Measurements from ENCODE around the gene SERPINA12. TPM values are rescaled to one million over a fixed set of nuclear protein-coding genes. Genes with fewer than 3 reads are reported as not detected.

Gene SERPINA12
- total and polyA plus RNA-seq, 9 donors = not detected

- intact Hi-C loops (cut with DNase I) = loop anchor here in 1 of 4 donors (5.0 kb wide), 1 partner anchor 79 kb away; no protein-coding TSS in a partner anchor
- Histone ChIP-seq H3K4me3 (no peak overlapping the region), H3K9me3 (no peaks in the 10 kb centered on the region), H3K27ac (no peak overlapping the region), H3K27me3 (no peaks in the 10 kb centered on the region), H3K4me1 (ENCODE audit: insufficient read depth) (no peaks in the 10 kb centered on the region), H3K36me3 (no peaks in the 10 kb centered on the region)
- 93 to 96% (median 94%) methylated on average over 2 of the region's 2 CpGs for WGBS, 3 donors
- DNase-seq = no peak
- TF ChIP-seq CTCF (IDR thresholded peaks at IDR 0.05) (no peak), EP300 (IDR thresholded peaks at IDR 0.05) (no peak), POLR2A (IDR thresholded peaks at IDR 0.05) (no peak)
Observed at GRCh38 chr14:94471045-94471444, 38.2 kb downstream of the SERPINA12 start.

GRCh38 chr14:94470311-94470710 is 39.0 kb downstream of the SERPINA12 start:
- Histone ChIP-seq H3K4me1 (ENCODE audit: insufficient read depth) (no peaks in the 10 kb centered on the region), H3K9me3 (no peaks in the 10 kb centered on the region), H3K36me3 (no peaks in the 10 kb centered on the region), H3K27ac (no peak overlapping the region), H3K4me3 (no peak overlapping the region), H3K27me3 (no peaks in the 10 kb centered on the region)
- WGBS, 3 donors = 19 to 41% (median 41%) methylated on average over 2 of the region's 2 CpGs
- no peak for DNase-seq
- intact Hi-C loops (cut with DNase I) = loop anchor here in 1 of 4 donors (5.0 kb wide), 1 partner anchor 78 kb away; no protein-coding TSS in a partner anchor
- TF ChIP-seq EP300 (IDR thresholded peaks at IDR 0.05) (no peak), CTCF (IDR thresholded peaks at IDR 0.05) (no peak), POLR2A (IDR thresholded peaks at IDR 0.05) (no peak)

- no peak for TF ChIP-seq EP300 (IDR thresholded peaks at IDR 0.05)
- no peak for TF ChIP-seq CTCF (IDR thresholded peaks at IDR 0.05)
- no peak for TF ChIP-seq POLR2A (IDR thresholded peaks at IDR 0.05)
- DNase-seq = no peak
- H3K9me3 ChIP-seq = no peaks in the 10 kb centered on the region
- WGBS, 3 donors = 71 to 78% (median 72%) methylated on average over 3 of the region's 3 CpGs
- H3K4me3 ChIP-seq = no peak overlapping the region
- no peak overlapping the region for H3K27ac ChIP-seq
- intact Hi-C loops (cut with DNase I) = no loop called here
- no peaks in the 10 kb centered on the region for H3K27me3 ChIP-seq
- no peaks in the 10 kb centered on the region for H3K36me3 ChIP-seq
- H3K4me1 ChIP-seq (ENCODE audit: insufficient read depth) = no peaks in the 10 kb centered on the region
Observed at GRCh38 chr14:94469261-94469660, 40.0 kb downstream of the SERPINA12 start.

DNA sequence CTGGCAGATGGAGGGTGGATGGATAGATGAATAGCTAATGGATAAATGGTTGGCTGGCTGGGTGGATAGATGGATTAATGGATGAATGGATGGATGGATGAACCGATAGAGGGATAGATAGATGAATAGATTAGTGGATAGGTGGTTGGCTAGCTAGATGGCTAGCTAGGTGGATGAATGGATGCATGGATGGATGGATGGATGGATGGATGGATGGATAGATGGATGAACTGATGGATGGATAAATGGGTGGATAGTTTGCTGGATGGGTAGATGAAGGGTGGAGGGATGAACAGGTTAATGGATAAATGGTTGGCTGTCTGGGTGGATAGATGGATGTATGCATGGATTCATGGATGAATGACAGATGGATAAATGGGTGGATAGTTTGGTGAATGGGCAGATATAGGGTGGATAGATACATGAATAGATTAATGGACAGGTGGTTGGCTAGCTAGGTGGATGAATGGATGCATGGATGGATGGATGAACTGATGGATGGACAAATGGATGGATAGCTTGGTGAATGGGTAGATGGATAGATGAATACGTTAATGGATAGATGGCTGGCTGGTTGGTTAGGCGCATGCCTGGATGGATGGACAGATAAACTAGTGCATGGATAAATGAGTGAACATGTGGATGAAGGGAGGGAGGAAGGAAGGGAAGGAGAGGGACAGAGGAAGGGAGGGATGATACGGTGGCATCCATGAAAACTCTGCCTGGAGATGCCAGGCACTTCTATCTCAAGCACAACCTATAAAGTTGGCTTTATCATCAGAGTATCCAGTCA is 41.3 kb downstream of the SERPINA12 start:
- no peak for DNase-seq
- H3K27ac ChIP-seq = no peak overlapping the region
- H3K36me3 ChIP-seq = no peaks in the 10 kb centered on the region
- intact Hi-C loops (cut with DNase I) = no loop called here
- no peaks in the 10 kb centered on the region for H3K9me3 ChIP-seq
- no peaks in the 10 kb centered on the region for H3K27me3 ChIP-seq
- 87 to 90% (median 87%) methylated on average over 4 of the region's 4 CpGs for WGBS, 3 donors
- no peaks in the 10 kb centered on the region for H3K4me1 ChIP-seq (ENCODE audit: insufficient read depth)
- no peak overlapping the region for H3K4me3 ChIP-seq
- TF ChIP-seq CTCF (IDR thresholded peaks at IDR 0.05) = no peak
- no peak for TF ChIP-seq EP300 (IDR thresholded peaks at IDR 0.05)
- no peak for TF ChIP-seq POLR2A (IDR thresholded peaks at IDR 0.05)

Data from ovary (tissue), 9 donors.